HG03280 (cell line): Measurements from ENCODE around the gene MYO1C.
"Not testable (repeated sequence)": the region's sequence is repeated elsewhere in the genome, so short reads cannot be mapped to it uniquely, and the experiment has no call there.

Source experiments
- ATAC-seq: cut with Tn5 transposase; IDR thresholded peaks from one replicate; pipeline ENCODE4 v1.9.1; 2021; ENCODE audit warnings: mild to moderate bottlenecking, moderate library complexity; ENCODE audit not compliant: unreplicated experiment

MYO1C gene

DNA sequence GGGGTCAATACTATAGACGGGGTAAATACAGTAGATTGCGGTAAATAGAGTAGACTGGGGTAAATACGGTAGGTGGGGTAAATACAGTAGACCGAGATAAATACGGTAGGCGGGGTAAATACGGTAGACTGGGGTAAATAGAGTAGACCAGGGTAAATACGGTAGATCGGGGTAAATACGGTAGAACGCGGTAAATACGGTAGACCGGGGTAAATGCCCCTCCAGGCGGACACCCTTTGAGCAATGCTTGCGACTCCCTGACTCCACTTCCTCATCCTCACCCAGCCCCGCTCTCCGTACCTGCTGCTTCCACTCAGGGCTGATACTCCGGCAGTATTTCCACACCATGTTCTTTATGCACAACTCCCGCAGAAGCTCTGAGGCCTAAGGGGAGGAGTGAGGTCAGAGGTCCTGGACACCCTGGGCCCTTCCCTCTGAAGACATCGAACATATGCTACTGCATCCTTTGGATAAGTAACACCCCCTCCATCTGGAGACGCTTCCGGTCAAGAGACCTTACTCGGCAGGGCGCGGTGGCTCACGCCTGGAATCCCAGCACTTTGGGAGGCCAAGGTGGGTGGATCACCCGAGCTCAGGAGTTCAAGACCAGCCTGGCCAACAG lies 23.1 kb downstream of the MYO1C start:
- no peak for ATAC-seq

DNA sequence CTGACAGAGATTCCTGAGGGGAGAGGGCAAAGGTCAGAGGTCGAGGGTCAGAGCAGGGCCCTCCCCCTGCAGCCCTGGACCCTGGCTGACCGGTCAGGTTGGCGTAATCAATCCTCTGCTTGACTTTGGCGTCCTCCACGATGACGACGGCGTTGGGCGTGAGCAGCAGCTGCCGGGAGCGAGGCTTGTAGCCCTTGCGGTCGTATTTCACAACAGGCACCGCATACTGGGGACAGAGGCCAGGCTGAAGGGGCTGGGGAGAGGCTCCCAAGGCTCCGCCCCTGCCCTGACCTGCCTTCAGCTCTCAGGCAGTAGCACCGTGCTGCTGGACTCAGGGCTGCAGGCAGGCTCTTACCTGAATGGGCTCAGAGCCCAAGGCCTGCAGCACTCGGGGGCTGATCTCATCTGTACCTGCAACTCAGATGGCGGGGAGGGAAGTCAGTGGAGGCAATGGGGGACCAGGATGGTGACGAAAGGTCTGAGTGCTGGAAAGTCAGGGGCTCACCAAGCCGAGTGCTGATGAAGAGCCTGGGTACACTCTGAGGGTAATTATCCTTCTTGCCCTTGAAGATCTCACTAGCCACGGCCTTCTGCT lies 24.5 kb downstream of the MYO1C start:
- ATAC-seq: no peak

DNA sequence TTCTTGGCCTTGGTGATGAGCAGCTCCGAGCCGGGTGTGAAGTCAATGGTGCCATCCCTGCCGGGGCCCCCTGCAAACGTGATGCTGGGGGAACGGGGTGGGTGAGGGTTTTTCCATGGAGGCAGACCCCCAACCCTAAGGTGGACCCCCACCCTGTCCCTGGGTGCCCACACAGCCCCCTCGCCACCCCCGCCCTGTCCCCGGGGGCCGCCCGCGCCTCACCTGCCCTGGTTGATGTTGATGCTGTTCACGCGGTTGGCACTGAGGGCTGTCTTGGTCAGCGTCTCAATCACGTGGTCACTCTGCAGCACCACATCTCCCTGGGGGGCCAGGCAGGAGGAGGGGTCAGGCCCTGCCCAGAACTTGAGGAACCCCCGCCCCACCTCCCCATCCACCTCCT lies 25.2 kb downstream of the MYO1C start:
- no peak for ATAC-seq

DNA sequence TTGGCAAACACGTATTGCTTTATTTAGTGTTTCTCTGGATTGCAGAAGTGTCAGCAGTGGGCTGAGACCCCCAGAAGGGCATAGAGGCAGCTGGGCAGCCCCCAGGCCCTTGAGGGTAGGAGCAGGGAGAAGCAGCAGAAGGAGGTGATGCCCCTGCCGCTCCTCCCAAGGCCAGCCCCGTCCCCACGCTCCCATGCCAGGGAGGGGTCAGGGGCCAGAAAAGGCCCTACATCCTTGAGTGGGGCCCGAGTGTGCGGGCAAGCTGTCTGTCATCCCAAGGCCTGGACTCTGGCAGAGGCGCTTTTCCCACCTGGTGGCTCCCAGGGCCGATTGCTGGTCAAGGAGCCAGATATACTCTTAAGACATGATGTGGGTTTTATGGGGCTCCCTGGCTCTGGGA lies 28.3 kb downstream of the MYO1C start:
- no peak for ATAC-seq

DNA sequence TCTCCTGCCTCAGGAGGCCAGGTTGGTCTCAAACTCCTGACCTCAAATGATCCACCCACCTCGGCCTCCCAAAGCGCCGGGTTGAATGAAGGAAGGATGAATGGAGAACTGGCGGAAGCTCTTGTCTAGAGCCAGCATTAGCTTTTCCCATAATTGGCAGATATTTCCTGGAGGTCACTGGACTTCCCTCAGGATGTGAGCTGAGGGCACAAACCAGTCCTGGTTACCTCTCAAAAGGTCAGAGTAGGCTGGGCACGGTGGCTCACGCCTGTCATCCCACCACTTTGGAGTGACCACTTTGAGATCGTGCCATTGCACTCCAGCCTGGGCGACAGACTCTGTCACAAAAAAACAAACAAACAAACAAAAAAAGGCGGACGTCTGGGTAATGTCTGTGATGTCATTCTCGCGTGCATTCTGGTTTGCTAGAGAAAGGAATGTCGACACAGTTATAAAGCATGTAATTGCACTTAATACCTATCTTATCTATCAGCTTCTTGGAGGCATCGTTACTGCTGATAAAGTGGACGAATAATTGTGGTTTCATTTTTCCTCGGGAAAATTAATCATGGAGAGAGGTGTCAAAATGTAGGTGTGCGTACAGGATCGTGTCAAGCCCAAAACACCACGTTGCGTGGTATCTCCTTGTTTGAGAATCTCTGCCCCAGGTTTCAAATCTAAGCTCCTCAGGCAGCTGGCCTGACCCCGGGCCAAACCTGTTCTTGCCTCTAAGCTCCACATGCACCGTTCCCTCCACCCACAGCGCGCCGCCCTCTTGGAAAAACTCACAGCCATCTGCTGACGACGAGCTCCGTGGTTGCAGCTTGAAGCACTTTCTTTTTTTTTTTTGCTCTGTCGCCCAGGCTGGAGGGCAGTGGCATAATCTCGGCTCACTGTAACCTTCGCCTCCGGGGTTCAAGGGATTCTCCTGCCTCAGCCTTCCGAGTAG lies 30.0 kb downstream of the MYO1C start:
- ATAC-seq: no peak

DNA sequence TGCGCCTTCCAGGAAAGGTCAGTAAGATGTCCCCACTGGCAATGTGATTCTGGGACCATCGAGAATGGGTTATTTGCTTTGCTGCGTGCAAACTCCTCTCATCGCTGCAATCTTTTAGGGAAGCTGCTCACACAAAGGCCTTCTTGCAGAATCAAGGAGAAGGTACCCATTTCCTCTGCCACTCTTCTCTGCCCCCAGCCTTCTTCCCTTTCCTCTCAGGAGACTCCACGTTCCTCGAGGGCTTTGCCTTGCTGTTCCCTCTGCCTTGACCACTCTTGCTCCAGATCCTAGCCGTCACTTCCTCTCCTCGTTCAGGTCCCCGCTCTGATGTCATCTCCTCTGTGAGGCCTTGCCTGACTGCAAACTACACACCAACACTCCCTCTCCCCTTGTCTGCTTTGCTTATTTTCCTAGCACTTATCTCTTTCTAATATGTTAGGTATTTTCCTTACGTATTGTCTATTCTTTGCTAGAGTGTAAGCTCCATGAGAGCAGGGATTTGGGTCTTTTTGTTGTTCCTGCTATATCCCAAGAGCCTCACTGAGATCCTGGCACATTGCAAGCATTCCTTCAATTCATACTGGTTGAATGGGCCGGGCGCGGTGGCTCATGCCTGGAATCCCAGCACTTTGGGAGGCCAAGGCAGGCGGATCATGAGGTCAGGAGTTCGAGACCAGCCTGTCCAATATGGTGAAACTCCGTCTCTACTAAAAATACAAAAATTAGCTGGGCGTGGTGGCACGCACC lies 31.1 kb downstream of the MYO1C start:
- ATAC-seq: no peak

DNA sequence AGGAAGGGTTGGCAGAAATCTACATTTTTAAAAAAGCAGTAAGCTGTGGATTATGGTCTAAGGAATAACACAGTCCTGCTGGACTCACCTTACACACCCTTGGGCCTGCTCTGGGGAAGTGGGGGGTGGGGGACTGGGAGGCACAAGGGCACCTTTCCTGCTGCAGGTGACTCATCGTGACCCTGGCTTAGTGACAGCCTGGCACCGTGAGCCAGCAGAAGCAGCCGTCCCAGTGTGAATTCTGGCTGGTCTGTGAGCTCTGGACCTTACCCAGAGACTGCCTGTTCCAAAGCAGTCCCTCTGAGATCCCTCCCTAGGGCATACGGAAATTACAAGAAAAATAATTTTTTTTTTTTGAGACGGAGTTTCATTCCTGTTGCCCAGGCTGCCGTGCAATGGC lies 32.3 kb downstream of the MYO1C start:
- ATAC-seq: no peak

DNA sequence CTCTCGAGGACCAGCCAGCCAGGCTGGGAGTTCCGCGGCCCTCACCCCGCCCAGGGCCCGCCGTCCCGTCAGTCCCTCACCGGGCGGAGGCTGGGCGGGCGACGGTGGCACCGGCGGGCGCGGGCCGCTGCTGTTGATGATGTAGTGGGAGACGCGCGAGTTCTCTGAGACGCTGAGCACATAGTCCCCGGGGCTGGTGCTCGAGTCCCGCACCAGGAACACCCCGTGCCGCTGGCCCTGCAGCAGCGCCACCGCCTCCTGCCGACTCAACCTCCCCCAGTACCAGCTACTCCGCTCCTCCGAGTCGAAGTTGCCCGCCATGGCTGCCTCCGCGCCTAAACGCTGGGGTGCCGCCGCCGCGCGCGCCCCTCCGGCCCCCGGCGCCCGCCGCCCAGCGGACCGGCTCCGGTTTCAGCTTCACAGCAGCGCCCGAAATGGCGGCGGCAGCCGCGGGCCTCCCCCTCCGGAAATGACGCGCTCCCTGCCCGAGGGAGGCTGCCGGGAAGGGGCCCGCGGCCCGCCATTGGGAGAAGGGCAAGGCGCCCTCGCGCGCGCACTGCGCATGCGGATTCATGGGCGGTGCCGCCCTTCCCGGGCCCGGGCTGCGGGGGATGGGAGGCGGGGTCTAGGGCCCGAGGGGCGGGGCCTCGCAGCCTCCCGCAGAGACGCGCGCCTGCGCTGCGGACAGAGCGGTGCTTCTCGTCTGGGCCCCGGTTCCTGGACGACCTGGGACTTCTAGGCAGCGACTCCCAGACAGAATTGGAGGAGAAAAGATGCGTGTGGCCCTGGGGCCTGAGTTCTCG lies 36.5 kb downstream of the MYO1C start, which contains the start of gene CRK:
CRK (minus strand) TSS at position 436 of the 803 bp plus-strand sequence; CDS start at position 321, 115 bp downstream.
- ATAC-seq: peak; percentile 89

DNA sequence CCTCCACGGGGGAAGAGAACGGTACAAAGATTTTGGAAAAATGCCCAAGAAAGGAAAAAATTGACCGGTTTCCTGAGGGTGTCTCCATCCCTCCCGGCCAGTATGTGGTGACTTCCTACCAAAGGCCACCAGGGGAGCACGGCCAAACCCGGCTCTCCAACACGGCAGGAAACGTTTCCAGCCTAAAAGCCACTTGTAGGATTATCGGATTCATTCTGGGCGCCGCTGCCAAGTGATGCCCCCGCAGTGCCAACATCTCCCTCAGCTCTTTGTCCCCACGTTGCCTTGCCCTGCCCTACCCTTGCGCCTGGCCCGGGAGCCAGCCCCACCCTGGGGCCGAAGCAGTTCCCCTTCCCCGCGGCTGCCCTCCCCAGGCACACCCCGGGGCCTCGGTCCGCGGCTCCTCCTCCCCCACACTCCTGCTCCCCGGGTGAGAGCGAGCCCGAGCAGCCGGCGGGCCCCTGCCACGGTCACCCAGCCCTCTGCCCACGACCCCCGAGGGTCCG lies 37.1 kb downstream of the MYO1C start:
- peak; percentile 28 for ATAC-seq

DNA sequence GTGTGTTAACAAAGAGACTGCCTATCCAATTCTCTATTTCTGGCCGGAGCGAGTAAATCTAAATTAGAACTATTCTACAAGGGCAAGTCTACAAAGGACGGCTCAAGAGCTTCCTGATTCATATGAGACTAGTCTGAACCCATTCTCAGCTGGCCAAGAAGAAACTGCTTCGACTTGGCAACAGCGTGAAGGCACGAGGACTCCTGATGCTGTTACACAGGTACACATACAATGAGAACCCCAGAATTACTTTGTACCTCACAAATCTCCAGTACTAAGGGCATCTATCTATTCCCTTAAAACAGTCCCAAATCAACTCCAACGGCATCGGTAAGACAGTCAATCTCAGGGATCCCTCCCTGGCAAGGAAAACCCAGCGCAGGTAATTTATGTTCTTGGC lies 37.9 kb downstream of the MYO1C start:
- ATAC-seq: no peak

DNA sequence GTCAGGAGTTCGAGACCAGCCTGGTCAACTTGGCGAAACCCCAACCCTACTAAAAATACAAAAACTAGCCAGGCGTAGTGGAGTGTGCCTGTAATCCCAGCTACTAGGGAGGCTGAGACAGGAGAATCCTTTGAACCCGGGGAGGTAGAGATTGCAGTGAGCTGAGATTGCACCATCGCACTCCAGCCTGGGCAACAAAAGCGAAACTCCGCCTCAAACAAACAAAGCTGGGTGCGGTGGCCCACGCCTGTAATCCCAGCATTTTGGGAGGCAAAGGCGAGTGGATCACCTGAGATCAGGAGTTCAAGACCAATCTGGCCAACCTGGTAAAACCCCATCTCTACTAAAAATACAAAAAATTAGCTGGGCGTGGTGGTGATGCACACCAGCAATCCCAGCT lies 38.8 kb downstream of the MYO1C start:
- not testable (repeated sequence) for ATAC-seq

DNA sequence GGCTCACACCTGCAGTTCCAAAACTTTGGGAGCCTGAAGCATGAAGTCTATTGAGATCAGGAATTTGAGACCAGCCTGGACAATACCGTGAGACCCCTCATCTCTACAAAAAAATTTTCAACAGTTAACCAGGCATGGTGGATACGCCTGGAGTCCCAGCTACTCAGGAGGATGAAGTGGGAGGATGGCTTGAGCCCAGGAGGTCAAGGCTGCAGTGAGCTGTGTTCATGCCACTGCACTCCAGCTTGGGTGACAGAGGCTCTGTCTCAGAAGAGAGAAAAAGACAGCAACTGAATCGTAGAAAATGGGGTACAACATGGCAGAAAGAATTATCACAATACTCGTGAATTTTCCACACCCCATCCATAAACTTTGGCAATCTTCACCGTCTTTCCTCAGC lies 39.6 kb downstream of the MYO1C start:
- no peak for ATAC-seq

DNA sequence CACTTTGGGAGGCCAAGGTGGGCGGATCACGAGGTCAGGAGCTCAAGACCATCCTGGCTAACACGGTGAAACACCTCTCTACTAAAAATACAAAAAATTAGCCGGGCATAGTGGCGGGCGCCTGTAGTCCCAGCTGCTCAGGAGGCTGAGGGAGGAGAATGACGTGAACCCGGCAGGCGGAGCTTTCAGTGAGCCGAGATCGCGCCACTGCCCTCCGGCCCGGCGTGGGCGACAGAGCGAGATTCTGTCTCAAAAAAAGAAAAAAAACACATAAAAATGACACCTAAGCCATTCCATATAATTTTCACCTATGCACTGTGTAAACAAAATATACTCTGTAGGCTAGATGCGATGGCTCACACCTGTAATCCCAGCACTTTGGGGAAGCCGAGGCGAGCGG lies 42.2 kb downstream of the MYO1C start:
- ATAC-seq: not testable (repeated sequence)

DNA sequence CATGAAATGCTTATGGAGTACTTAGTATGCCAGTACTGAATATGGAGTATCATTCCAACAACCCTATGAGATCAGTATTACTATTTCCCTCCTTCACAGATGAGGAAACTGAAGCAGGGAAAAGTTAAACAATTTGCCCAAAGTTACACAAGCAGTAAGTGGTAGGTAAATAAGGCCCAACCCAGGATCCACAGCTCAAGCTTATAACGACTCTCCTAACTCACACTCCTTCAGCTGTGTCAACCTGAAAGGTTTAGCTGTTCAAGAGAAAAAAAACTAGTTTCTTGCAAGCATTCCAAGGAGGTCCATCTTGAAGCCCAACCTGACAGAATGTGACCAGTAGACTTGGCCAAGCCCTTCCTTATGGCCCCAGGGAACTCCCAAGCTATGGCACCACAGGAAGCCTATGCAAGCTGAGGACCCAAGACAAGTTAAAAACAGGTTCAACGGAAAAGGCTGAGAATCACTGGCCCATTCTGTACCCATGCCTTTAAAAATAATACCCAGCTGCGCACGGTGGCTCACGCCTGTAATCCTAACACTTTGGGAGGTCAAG lies 43.0 kb downstream of the MYO1C start:
- ATAC-seq: no peak

DNA sequence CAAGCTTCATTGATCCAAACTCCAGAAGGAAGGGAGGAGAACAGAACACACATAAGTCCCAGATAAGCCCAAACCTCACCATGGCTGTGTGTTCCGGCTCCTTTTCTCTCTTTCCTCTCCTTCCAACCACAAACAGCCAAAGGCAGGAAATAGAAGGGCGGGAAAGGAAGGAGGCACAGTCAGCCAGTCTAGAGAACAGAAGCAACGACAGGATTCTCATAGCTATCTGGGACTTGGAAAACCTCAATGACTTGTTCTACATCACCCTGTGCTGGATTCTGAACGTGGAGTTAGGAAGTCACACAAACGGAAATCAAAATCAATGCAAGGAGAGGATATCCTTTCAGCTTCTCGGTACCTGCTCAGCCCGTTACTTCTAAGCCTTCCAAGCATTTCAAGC lies 45.4 kb downstream of the MYO1C start:
- no peak for ATAC-seq

DNA sequence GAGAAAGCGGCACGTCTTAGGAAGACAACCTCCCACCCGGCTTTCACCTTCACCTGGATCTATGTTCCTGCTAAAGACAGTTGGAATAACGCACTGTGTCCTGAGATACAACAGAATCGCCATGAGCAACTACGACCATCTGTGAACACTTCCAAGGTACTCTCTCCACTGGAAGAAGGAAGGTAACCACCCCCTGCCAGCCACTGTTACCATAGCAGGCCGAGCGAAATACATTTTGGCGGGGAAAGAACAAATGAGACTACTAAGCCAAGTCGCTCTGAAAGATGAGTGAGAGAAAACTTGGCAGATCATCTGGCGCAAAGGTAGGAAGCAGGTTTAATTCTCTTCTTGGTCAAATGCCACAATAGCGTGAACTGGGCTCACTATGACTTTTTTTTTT lies 46.3 kb downstream of the MYO1C start:
- no peak for ATAC-seq

DNA sequence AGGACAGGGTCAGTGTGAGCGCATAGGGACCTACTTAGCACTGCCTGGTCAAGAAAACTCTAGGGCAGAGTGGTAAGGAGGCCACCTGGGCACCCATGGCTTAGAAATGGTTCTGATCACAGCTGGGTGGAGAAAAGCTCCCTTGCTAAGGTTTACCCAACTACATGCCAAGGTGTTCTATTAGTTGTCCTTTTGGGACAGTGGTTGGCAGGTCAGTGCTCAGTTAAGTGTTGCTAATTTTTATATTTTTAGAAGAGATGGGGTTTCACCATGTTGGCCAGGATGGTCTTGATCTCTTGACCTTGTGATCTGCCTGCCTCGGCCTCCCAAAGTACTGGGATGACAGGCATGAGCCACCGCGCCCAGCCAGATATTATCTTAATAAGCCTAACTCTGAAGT lies 46.8 kb downstream of the MYO1C start:
- not testable (repeated sequence) for ATAC-seq

DNA sequence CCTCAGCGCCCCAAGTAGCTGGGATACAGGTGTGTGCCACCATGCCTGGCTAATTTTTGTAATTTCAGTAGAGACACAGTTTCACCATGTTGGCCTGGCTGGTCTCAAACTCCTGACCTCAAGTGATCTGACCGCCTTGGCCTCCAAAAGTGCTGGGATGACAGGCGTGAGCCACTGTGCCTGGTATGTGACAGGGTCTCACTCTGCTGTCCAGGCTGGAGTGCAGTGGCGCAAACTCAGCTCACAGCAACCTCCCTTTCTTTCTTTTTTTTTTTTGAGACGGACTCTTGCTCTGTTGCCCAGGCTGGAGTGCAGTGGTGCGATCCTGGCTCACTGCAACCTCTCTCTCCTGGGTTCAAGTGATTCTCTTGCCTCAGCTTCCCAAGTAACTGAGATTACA lies 49.8 kb downstream of the MYO1C start:
- ATAC-seq: not testable (repeated sequence)

DNA sequence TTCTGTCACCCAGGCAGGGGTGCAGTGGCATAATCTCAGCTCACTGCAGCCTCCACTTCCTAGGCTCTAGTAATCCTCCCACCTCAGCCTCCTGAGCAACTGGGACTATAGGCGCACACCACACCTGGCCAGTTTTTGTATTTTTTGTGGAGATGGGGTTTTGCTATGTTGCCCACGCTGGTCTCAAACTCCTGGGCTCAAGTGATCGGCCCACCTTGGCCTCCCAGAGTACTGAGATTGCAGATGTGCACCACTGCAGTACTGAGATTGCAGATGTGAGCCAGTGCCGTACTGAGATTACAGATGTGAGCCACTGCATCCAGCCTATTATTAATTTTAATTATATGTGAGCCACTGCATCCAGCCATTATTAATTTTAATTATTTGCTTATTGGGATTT lies 50.3 kb downstream of the MYO1C start:
- no peak for ATAC-seq

DNA sequence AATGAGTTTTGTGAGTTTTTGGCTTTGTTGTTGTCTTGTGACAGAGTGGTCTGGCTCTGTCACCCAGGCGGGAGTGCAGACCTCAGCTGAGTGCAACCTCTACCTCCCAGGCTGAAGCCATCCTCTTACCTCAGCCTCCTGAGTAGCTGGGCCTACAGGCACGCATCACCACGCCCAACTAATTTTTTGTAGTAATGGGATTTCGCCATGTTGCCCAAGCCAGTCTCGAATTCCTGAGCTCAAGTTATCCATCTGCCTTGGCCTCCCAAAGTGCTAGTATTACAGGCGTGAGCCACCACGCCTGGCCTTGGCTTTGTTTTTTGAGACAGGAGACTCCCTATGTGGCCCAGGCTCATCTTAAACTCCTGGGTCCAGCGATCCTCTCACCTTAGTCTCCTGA lies 51.6 kb downstream of the MYO1C start:
- no peak for ATAC-seq
